Erythroblast (primary cell): ENCODE measurements around the gene DUSP7.

Source experiments
- GATA1 ChIP-seq: IDR thresholded peaks from 2 replicates; pipeline ENCODE4 v1.6.1; 2011; ENCODE audit warnings: low read depth, mild to moderate bottlenecking, control low read depth, low read length, moderate library complexity
- POLR2A ChIP-seq: IDR thresholded peaks from 2 replicates; pipeline ENCODE4 v1.6.1; 2011; ENCODE audit warnings: mild to moderate bottlenecking, low read length

DNA sequence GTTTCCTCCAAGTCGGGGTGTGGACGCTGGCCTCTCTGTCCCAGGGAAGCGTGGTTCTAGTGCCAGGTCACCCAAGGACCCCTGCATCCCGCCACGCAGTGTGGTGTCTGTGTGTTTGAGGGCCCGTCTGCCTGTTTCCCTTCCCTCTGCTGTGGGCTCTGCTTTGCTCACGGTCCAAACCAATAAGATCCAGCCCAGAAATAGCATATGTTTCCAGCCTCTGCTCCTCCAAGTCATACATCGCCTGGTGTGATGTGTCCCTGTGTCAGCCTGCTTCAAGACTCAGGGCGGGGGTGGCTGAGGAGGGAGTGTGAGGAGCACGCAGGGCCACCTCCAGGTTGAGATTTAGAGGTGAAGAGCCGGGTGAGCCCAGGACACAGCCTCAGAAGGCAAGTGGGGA is 38.8 kb downstream of the DUSP7 start:
- no peak for TF ChIP-seq POLR2A
- no peak for TF ChIP-seq GATA1
